Measurements from ENCODE around the gene AGPAT4.
A peak's percentile ranks its signal among the peaks of the same experiment; 100 is the strongest.

AGPAT4 gene

GRCh38 chr6:161104966-161105365 is 168.9 kb downstream of the AGPAT4 start:
- TF ChIP-seq CTCF (conservative IDR thresholded peaks at IDR 0.05; ENCODE audit: low read depth, low read length) = no peak
- peak; percentile 19 for DNase-seq (ENCODE audit: low read depth)
- no peak overlapping the region for H3K4me3 ChIP-seq (ENCODE audit: low read length)

- no peak for DNase-seq (ENCODE audit: low read depth)
- H3K4me3 ChIP-seq (ENCODE audit: low read length) = no peak overlapping the region
- no peak for TF ChIP-seq CTCF (conservative IDR thresholded peaks at IDR 0.05; ENCODE audit: low read depth, low read length)
These were observed 170.4 kb downstream of the AGPAT4 start for GRCh38 chr6:161103475-161103874.

- DNase-seq (ENCODE audit: low read depth) = no peak
- H3K4me3 ChIP-seq (ENCODE audit: low read length) = no peak overlapping the region
- peak; percentile 48 for TF ChIP-seq CTCF (conservative IDR thresholded peaks at IDR 0.05; ENCODE audit: low read depth, low read length)
These were observed 172.3 kb downstream of the AGPAT4 start for GRCh38 chr6:161101517-161101916.

- H3K4me3 ChIP-seq (ENCODE audit: low read length) = no peak overlapping the region
- DNase-seq (ENCODE audit: low read depth) = no peak
- TF ChIP-seq CTCF (conservative IDR thresholded peaks at IDR 0.05; ENCODE audit: low read depth, low read length) = no peak
These were observed 173.8 kb downstream of the AGPAT4 start for GRCh38 chr6:161100072-161100471.

GRCh38 chr6:161095916-161096315 is 177.9 kb downstream of the AGPAT4 start:
- TF ChIP-seq CTCF (conservative IDR thresholded peaks at IDR 0.05; ENCODE audit: low read depth, low read length) = no peak
- DNase-seq (ENCODE audit: low read depth) = no peak

GRCh38 chr6:161094955-161095354 is 178.9 kb downstream of the AGPAT4 start:
- TF ChIP-seq CTCF (conservative IDR thresholded peaks at IDR 0.05; ENCODE audit: low read depth, low read length) = no peak
- H3K4me3 ChIP-seq (ENCODE audit: low read length) = no peak overlapping the region
- no peak for DNase-seq (ENCODE audit: low read depth)

More at GRCh38 chr6:161095916-161096315, 177.9 kb downstream of the AGPAT4 start:
- H3K4me3 ChIP-seq (ENCODE audit: low read length) = no peak overlapping the region

GRCh38 chr6:161091972-161092701 is 181.7 kb downstream of the AGPAT4 start:
- no peak for TF ChIP-seq CTCF (conservative IDR thresholded peaks at IDR 0.05; ENCODE audit: low read depth, low read length)
- no peak for DNase-seq (ENCODE audit: low read depth)
- H3K4me3 ChIP-seq (ENCODE audit: low read length) = no peak overlapping the region
